PC-9 (cell line): Measurements from ENCODE around the gene SNAPC4.

Source experiments
- EZH2 ChIP-seq: fragments of 200-600 bp; sonication (generic); IDR thresholded peaks from 2 replicates; pipeline ENCODE4 v1.8.0; 2017; ENCODE audit warnings: antibody characterized with exemption, low read depth
- TF ChIP-seq, protein P1 (sequence below): fragments of 200-600 bp; sonication (generic); conservative IDR thresholded peaks from 2 replicates; pipeline ENCODE4 v1.6.1; 2017; ENCODE audit warnings: mixed run types, antibody characterized with exemption, mild to moderate bottlenecking, moderate library complexity

DNA sequence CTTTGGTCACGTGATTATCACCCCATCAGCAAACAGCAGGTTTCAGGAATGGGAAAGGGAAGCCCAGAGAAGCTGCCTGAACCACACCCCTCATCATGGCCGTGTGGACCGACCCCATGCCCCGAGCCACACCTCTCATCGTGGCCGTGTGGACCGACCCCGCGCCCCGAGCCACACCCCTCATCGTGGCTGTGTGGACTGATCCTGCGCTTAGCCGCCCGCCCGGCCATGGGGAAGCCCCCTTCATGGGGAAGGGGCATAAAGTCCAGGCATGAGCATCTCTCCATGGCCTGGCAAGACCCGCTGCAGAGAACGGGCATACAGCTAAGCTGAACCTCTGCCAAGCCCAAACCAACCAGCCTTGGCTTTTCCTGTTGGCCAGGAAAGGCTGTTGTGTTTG, 6.4 kb downstream of the SNAPC4 start:
- no peak for TF ChIP-seq EZH2
- TF ChIP-seq, protein P1, sequence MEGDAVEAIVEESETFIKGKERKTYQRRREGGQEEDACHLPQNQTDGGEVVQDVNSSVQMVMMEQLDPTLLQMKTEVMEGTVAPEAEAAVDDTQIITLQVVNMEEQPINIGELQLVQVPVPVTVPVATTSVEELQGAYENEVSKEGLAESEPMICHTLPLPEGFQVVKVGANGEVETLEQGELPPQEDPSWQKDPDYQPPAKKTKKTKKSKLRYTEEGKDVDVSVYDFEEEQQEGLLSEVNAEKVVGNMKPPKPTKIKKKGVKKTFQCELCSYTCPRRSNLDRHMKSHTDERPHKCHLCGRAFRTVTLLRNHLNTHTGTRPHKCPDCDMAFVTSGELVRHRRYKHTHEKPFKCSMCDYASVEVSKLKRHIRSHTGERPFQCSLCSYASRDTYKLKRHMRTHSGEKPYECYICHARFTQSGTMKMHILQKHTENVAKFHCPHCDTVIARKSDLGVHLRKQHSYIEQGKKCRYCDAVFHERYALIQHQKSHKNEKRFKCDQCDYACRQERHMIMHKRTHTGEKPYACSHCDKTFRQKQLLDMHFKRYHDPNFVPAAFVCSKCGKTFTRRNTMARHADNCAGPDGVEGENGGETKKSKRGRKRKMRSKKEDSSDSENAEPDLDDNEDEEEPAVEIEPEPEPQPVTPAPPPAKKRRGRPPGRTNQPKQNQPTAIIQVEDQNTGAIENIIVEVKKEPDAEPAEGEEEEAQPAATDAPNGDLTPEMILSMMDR: no peak
